GF-D8 (cell line): ENCODE results near the gene ZNF600.
A peak's percentile ranks its signal among the peaks of the same experiment; 100 is the strongest.
"Not testable (repeated sequence)": the region's sequence is repeated elsewhere in the genome, so short reads cannot be mapped to it uniquely, and the experiment has no call there.

Experiments
- DNase-seq: peaks from one replicate; lab custom pipeline; 2025; lab: John Stamatoyannopoulos, UW

The ZNF600 gene

DNA sequence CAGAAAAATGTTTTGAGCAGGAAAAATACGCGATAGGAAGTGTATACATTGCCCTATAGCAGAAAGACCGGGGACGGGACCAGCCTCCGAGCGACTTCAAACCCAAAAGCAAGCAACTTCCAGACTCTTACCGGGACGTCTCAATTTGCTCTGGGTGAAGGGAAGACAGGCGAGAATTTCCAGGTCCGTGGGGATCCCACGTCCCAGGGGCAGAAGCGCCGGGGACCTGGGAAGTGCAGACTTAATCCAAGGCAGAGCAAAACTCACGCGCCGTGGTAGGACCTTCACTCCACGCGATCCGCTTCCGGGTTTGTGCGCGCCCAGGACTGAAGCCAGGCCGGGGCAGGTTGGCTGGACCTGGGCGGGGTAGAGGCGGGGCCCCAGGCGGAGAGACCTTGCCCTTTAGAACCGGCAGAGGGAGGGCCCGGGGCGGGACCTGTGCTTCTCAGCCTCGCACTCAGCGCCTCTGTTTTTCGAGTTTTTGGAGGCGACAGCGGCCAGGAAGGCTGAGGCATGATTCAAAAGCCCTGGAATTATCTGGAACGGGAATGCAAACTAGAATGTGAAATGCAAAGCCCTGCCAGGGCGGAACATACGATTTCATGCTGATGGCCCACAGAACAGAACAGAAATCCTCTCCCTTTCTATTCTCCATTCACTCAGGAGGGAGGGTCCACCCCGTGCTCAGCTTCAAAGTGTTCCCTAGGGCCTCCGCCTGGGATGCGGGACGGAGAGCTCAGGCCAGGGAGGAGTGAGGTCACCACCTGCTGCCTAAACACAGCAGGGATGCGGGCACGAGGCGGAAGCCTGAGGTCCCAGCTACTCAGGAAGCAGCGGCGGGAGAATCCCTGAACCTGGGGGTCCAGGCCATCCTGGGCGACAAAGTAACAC, at the start of gene ZNF600:
ZNF600 (minus strand) TSS at position 328 of the 891 bp plus-strand sequence. CDS start 7,903 bp downstream, outside the sequence.
- peak; percentile 15 for DNase-seq

DNA sequence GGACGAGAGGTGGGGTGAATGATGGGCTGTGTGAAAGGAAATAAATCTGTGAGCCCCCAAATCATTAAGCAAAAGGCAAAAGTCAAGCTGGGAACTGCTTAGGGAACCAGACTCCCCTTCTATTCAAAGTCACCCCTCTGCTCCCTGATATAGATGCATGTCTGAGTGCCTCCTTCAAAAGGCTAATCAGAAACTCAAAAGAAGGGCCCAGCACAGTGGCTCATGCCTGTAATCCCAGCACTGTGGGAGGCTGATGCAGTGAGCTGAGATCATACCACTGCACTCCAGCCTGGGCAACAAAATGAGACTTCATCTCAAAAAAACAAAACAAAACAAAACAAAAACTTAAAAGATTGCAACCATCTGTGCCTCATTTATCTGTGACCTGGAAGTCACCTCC, 47.7 kb upstream of the ZNF600 start:
- DNase-seq: not testable (repeated sequence)

DNA sequence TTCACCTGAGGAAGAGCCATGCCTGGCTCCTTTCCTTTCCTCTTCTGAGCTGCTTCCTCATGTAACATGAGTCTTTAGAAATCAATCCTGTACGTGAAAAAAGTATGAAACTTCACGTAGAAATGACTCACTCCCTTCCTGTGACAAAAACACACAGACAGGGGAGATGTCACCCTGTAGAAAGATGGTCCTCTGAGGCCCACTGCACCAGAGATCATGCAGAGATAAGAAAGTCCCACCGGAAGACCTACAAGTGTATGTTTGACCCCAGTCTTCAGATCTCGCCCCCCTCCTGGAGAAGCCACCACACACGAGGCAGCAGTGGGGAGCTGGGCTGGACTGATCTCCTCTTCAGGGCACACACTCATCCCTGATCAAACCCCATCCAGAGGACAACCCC, 47.0 kb upstream of the ZNF600 start:
- DNase-seq: not testable (repeated sequence)

DNA sequence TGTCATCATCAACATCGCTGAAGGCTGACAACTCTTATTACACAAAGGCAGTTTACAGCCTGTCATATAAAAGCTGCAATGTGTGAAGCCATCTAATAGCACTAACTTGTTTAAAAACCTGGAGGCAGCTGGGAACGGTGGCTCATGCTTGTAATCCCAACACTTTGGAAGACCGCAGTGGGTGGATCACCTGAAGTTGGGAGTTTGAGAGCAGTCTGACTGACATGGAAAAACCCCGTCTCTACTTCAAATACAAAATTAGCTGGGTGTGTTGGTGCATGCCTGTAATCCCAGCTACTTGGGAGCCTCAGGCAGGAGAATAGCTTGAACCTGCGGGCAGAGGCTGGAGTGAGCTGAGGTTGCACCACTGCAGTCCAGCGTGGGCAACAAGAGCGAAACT, 43.3 kb upstream of the ZNF600 start:
- DNase-seq: not testable (repeated sequence)

DNA sequence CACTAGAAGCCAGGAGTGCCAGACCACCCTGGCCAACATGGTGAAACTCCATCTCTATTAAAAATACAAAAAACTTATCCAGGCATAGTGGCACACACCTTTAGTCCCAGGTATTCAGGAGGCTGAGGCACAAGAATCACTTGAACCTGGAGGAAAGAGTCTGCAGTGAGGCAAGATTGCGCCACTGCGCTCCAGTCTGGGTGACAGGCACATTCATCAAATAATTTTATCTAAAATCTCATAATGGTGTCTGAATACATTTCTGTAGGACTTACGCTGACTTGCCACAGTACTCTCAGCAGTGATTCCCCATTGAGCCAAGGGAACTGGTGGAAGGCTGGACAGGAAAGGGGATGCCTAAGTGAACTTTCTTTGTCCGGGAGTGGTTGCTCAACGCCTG, 39.2 kb upstream of the ZNF600 start:
- no peak for DNase-seq

DNA sequence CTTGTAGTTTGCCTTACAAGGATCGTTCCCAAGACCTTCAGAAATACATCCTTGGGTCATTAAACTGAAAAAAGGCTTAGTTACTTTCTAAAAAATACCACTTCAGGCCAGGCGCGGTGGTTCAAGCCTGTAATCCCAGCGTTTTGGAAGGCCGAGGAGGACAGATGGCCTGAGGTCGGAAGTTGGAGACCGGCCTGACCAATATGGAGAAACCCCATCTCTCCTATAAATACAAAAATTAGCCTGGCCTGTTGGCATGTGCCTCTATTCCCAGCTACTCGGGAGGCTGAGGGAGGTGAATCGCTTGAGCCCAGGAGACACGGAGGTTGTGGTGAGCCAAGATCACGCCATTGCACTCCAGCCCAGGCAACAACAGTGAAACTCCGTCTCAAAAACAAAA, 37.1 kb upstream of the ZNF600 start:
- DNase-seq: no peak

DNA sequence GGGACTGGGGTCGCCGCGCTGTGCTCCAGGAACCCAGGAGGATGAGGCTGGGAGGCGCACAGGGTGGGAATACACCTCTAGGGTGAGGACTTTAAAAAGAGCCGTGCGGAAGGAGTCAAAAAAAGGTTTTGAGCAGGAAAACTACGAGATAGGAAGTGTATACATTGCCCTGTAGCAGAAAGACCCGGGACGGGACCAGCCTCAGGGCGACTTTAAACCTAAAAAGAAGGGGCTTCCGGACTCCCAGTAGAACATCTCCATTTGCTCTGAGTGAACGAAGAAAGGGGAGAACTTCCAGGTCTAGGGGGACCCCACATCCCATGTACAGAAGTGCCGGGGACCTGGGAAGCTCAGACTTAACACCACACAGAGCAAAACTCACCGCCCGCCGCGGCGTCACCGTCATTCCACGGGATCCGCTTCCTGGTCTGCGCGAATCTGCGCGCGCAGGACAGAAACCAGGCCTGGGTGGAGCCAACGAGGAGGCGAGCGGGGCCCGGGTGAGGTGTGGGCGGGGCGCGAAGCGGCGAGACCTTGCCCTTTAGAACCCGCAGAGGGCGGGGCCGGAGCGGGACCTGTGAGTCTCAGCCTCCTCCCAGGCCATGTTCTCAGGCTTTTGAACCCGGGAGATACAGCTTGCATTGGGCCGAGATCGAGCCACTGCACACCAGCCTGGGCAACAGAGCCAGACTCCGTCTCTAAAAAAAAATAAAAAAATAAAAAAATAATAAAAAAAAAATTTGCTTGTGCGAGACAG, 34.8 kb upstream of the ZNF600 start, which contains the start of gene ZNF28:
ZNF28 (minus strand) TSS at position 430 of the 757 bp plus-strand sequence. CDS start 3,675 bp downstream, outside the sequence.
- DNase-seq: peak; percentile 24

DNA sequence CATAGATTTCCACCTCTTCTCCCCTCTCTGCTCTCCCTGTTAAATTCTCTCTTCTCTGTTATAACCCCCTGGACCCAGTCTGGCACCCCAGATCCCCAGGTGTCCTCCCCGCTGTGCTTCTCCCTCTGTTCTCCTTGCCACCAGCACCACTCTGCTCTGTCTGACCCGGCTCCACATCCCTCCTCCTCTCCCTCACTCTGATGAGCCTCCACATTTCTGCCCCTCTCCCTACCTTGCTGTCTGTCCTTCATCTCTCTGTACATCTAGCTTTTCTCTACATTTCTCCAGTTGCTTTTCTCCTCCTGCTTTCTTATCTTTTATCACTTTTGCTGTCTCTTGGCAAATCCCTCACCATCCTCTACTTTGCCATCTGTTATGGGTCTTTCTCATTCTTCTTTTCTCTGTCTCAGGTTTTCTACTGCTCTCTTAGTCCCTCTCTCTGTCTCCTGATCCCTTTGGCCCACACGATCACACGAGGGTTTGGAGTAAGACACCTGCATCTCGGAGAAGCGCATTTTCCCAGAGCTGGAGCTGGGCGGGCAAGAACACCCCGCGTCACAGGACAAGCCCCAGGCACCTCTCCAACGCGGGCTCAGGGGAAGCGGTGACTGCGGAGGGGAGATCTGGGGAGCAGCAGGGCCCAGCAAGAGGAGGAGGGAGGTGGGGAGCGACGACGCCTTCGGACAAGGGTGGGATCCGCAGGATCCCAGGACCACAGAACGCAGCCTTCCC, 34.0 kb upstream of the ZNF600 start:
- not testable (repeated sequence) for DNase-seq

DNA sequence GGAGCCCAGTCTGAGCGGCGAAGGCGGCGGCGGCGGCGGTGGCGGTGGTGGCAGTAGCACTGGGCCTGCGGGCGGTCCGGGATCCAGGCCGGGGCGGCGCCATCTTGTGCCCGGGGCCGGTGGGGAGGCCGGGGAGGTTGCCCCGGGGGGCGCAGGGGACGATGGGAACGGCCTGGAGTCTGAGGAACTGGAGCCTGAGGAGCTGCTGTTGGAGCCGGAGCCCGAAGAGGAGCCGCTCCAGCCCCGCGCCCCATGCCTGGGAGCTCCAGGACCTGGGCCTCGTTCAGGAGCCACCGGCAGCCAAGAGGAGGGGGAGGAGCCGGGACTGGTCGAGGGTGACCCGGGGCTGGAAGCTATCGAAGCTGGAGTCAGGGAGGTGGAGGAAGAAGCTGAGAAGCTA, 23.2 kb upstream of the ZNF600 start:
- no peak for DNase-seq

DNA sequence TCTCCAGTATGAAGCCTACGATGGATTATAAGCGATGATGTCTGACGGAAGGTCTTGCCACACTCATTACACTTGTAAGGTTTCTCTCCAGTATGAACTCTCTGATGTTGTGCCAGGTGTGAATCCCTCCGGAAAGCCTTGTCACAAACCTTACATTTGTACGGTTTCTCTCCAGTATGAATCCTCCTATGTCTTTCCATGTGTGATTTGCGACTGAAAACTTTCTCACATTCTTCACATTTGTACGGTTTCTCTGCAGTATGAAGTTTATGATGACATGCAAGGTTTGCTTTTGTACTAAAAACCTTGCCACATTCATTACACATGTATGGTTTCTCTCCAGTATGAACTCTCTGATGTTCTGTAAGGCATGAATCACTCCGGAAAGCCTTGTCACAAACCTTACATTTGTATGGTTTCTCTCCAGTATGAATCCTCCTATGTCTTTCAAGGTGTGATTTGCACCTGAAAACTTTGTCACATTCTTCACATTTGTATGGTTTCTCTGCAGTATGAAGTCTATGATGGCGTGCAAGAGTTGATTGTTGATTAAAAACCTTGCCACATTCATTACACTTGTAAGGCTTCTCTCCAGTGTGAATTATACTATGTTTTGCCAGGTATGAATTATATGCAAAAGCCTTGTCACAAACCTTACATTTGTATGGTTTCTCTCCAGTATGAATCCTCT, 13.5 kb upstream of the ZNF600 start:
- DNase-seq: not testable (repeated sequence)

DNA sequence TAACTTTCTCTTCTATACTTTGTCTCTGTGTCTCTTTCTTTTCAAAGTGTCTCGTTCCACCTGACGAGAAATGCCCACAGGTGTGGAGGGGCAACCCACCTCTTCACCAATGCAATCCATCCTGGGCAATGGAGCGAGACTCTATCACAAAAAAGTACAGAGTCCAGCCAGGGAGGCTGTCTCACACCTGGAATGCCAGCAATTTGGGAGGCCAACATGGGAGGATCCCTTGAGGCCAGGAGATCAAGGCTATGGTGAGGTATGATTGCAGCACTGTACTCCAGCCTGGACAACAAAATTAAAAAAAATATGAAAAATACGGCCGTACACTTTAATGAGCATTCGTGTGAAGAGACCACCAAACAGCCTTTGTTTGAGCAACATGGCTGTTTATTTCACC, 2.8 kb upstream of the ZNF600 start:
- no peak for DNase-seq

DNA sequence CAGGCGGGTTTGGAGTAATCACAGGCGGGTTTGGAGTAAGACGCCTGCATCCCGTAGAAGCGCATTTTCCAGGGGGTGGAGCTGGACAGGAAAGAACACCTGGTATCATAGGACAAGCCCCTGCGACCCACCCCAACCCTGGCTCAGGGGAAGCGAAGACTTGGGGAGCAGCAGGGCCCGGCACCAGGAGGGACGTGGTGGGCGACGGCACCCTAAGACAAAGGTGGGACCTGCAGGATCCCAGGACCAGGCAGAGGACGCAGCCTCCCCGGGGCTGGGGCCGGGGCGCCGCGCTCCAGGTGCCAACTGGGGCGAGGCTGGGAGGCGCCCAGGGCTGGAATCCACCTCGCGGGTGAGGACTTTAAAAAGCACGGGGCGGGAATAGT, 520 bp downstream of the ZNF600 start:
- DNase-seq: no peak

DNA sequence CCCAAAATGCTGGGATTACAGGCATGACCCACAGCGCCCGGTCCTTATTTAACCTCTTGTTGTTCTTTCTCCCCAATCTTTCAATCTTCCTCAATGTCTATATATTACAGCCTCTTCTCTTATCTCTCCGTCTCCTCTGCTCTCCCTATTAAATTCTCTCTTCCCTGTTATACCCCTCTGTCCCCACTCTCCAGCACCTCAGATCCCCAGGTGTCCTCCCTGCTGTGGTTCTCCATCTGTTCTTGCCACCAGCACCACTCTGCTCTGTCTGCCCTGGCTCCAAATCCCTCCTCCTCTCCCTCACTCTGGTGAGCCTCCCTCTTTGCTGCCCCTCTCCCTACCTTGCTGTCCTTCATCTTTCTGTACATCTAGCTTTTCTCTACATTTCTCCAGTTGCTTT, 1.1 kb downstream of the ZNF600 start:
- DNase-seq: no peak

DNA sequence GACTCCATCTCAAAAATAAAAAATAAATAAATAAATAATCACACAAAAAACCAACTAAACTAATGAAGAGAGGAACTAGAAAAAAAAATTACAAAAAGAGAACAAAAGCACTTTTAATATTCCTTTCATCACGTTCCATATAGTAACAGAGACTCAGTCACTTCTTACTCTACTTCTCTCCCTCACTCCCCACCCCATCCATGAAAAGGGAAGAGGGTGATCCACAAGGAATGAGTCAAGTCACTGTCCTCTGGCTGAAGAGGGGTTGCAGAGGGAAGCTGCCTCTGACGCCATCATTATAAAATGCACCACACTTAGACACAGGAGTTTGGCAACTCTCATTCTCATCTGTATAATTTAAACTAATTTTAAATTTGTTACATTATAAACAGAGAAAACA, 3.7 kb downstream of the ZNF600 start:
- not testable (repeated sequence) for DNase-seq

DNA sequence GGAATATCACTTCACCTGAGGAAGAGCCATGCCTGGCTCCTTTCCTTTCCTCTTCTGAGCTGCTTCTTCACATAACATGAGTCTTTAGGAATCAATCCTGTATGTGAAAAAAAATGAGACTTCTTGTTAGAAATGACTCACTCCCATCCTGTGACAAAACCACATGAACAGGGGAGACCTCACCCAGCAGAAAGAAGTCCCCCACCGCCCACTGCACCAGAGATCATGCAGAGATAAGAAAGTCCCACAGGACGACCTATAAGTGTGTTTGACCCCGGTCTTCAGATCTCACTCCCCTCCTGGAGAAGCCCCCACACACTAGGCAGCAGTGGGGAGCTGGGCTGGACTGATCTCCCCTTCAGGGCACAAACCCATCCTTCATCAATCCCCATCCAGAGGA, 7.8 kb downstream of the ZNF600 start:
- no peak for DNase-seq

DNA sequence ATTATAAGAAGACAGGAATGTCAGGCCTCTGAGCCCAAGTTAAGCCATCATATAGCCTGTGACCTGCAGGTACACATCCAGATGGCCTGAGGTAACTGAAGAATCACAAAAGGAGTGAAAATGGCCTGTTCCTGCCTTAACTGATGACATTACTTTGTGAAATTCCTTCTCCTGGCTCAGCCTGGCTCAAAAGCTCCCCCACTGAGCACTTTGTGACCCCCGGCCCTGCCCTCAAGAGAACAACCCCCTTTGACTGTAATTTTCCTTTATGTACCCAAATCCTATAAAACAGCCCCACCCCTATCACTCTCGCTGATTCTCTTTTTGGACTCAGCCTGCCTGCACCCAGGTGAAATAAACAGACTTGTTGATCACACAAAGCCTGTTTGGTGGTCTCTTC, 30.1 kb downstream of the ZNF600 start:
- not testable (repeated sequence) for DNase-seq

DNA sequence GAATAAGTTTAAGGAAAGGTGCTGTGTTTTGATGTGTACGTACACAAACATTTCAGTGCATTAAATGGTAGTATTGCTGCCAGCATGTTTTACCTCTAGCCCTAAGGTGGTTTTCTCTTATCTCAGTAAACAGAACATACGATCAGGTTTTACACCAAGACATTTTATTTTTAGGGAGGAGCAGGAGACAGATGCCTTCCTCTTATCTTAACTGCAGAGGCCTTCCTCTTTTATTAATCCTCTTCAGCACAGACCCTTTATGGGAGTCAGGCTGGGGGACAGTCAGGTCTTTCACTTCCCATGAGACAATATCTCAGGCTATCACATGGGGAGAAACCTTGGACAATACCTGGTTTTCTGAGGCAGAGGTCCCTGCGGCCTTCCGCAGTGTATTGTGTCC, 36.8 kb downstream of the ZNF600 start:
- no peak for DNase-seq

DNA sequence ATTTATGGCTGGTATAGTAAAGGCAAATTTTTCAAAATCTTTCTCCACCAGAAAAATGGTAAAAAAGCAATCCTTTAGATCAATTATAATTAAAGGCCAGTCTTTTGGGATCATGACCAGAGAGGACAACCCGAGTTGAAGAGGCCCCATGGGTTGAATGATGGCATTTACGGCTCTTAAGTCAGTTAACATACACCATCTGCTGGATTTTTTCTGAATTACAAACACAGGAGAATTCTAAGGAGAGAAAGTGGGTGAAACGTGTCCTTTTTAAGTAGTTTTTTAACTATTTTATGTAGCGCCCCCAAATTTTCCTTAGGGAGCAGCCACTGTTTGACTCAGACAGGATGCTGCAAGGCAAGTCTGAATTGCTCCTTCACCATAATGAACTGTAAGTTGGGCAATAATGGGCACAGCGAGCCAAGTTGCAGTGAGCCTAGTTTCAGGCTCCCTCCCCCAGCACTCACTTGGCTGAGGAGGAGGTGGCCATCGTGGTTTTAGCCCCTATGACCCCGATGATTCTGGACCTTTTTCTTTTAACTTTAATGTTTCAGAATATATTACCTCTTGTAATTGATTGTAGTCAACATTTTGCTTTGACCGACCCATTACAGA, 38.1 kb downstream of the ZNF600 start:
- DNase-seq: no peak

DNA sequence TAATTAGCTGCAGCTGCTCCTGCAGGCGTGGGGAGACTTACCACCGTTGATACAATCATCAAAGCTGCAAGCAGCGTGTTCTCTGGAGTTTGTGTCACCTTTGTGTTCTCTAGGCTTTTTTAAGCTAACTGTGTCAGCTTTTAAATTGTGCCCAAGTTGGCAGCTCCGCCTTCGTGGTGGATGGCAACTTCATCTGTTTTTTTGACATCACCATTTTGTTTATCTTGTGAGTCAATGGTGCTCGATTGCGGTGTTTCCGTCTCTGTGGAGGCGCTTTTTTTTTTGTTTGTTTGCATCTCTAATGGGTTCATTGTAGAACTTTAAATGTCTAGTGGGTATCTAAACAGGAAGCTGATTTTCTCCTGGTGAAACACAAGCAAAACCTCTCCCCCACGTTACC, 40.7 kb downstream of the ZNF600 start:
- not testable (repeated sequence) for DNase-seq

DNA sequence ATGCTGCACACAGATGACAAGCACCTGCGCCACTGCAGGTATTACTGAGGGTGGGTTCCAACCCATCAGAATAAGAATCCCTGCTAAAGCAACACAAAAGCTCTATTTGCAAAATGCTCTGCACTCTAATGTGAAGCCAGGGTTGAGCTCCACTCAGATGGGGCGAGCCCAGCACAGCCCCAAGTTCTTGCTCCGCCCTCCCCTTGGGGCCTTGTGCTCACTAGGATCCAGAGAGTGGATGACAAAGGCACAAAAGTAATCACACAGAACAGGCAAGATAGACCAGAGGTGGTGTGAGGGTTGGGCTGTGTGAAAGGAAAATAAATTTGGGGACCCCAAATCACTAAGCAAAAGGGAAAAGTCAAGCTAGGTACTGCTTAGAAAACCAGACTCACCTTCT, 43.5 kb downstream of the ZNF600 start:
- DNase-seq: no peak

DNA sequence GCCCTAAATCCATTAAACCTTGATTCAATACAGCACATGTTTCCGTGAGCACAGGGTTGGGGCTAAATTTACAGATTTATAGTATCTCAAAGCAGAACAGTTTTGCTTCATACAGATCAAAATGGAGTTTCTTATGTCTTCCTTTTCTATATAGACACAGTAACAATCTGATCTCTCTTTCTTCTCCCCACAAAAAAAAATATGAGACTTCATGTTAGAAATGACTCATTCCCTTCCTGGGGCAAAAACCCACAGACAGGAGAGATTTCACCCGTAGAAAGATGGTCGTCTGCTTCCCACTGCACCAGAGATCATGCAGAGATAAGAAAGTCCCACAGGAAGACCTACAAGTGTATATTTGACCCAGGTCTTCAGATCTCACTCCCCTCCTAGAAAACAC, 44.1 kb downstream of the ZNF600 start:
- DNase-seq: no peak
